ENCODE data around the gene NFKBIA. TPM values are rescaled to one million over a fixed set of nuclear protein-coding genes. Genes with fewer than 3 reads are reported as not detected.

NFKBIA gene
- total and polyA plus RNA-seq, 2 of the 8 experiments (the other 6 are each of a cell fraction or from before 2014, with no cell fraction given), result 25.9 to 49.7 TPM

DNA sequence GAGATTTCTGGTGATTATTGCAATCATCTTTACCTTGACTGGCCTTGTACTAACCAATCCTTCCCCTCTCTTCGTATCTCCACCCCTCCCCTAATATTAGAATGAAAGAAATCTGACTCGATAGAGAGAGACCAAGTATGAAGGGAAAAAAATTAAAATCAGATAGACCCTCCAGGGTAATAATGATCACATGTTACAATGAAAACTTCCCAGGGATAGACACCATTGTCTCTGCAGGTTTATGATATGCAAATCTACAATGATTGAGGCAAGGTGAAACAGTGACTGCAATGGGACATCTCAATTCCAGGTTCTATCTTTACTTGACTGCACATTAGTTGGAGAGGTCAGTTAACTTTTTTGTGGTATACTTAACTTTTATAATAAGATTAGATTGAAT is 1.5 kb upstream of the NFKBIA start:
- Histone ChIP-seq H4K20me1 (replicated peaks in 1 of 2; ENCODE audit: control insufficient read depth in 1 of 2, insufficient read depth in 2 of 2, low read length in 2 of 2) (peaks cover 2 to 3% of the 10 kb centered on the region in 2 experiments), H2AFZ (ENCODE audit: low read length) (no peak overlapping the region), H3K18ac (ENCODE audit: extremely low read depth, low read length) (no peak overlapping the region), H3K79me2 (ENCODE audit: control insufficient read depth in 1 of 2, insufficient read depth in 2 of 2, low read length in 2 of 2) (peaks cover 0 to 15% of the 10 kb centered on the region in 2 experiments; a peak in 3 of 4 replicates), H3K4me1 (replicated peaks in 1 of 4; ENCODE audit: control insufficient read depth in 3 of 4, insufficient read depth in 4 of 4, low read length in 3 of 4) (peaks cover 4 to 19% (median 12%) of the 10 kb centered on the region in 4 experiments), H2BK12ac (ENCODE audit: low read depth, low read length) (no peak overlapping the region), H3K9ac (replicated peaks in 1 of 4; ENCODE audit: extremely low read depth in 1 of 4, low read depth in 3 of 4, low read length in 3 of 4) (no peak overlapping the region), H3K36me3 (ENCODE audit: control insufficient read depth in 2 of 4, insufficient read depth in 4 of 4, low read length in 3 of 4) (peaks cover 10 to 24% (median 17%) of the 10 kb centered on the region in 4 experiments), H2AK5ac (ENCODE audit: low read depth, low read length) (no peak overlapping the region), H2BK20ac (ENCODE audit: low read length) (no peak overlapping the region), H3K79me1 (ENCODE audit: low read depth, low read length) (peaks cover 6% of the 10 kb centered on the region; the same call in 1 of the 2 replicates), H2BK120ac (replicated peaks; ENCODE audit: low read depth, low read length) (no peak overlapping the region), H3K56ac (replicated peaks; ENCODE audit: insufficient read length, low read depth, low read length) (no peak overlapping the region), H3K23ac (ENCODE audit: insufficient read length) (no peak overlapping the region), H2BK15ac (ENCODE audit: low read length) (no peak overlapping the region), H3K9me3 (ENCODE audit: insufficient read depth in 2 of 2, low read depth in 1 of 2, low read length in 1 of 2) (no peaks in the 10 kb centered on the region), H3K4ac (replicated peaks; ENCODE audit: insufficient read length, low read depth, low read length) (no peak overlapping the region), H3K4me2 (ENCODE audit: insufficient read depth in 1 of 2, low read depth in 2 of 2, low read length in 2 of 2) (peak overlapping the region; percentile 95 to 96; a peak in 3 of 4 replicates), H3K27me3 (replicated peaks in 1 of 4; ENCODE audit: control insufficient read depth in 3 of 4, extremely low read depth in 1 of 4, insufficient read depth in 3 of 4, low read length in 3 of 4) (no peaks in the 10 kb centered on the region), H4K8ac (ENCODE audit: extremely low read depth, insufficient read depth, low read length) (no peak overlapping the region), H3K4me3 (ENCODE audit: extremely low read depth in 1 of 4, insufficient read depth in 2 of 4, low read depth in 3 of 4, low read length in 4 of 4) (peak overlapping the region in 1 of 4 experiments; percentile 99; a peak in 2 of 8 replicates), H2BK5ac (ENCODE audit: low read depth, low read length) (no peak overlapping the region), H3K27ac (ENCODE audit: low read depth, low read length) (no peak overlapping the region), H4K5ac (ENCODE audit: insufficient read length, low read depth, low read length) (no peak overlapping the region), H4K91ac (replicated peaks; ENCODE audit: insufficient read length, low read length) (no peak overlapping the region), H3K23me2 (ENCODE audit: low read depth, low read length) (peaks cover 9% of the 10 kb centered on the region), H3K14ac (ENCODE audit: insufficient read length) (no peak overlapping the region)
- DNase-seq (ENCODE audit: low read depth in 1 of 2, low spot score in 2 of 2) (no peak), FAIRE-seq (no peak)
- CTCF ChIA-PET (ENCODE audit: partially characterized antibody), result interaction anchor here (0.8 to 2.7 kb wide), 14 partner anchors 10 to 287 kb away, joined by 3 to 14 read pairs (median 4); no protein-coding TSS in a partner anchor
- 82% methylated on average over 2 of the region's 2 CpGs; no CpG with 5 or more reads in 1 of the 2 experiments for WGBS, 2 experiments (ENCODE audit: extremely low coverage in 1 of 2, insufficient coverage in 1 of 2, insufficient read length in 1 of 2, insufficient replicate concordance in 2 of 2, low coverage in 1 of 2, low lambda C conversion rate in 2 of 2, missing lambda C conversion rate in 1 of 2)
- POLR2A ChIA-PET (ENCODE audit: partially characterized antibody), result interaction anchor here (1.0 to 4.8 kb wide), 5 partner anchors 9 to 360 kb away, joined by 3 to 34 read pairs (median 4); partner anchors contain the start of gene FAM177A1
- TF ChIP-seq BRCA1 (IDR thresholded peaks at IDR 0.05; ENCODE audit: low read depth, low read length) (no peak), NANOG (IDR thresholded peaks at IDR 0.05; ENCODE audit: insufficient read depth, low read depth, low read length, poor library complexity, severe bottlenecking) (no peak), SUZ12 (IDR thresholded peaks at IDR 0.05; ENCODE audit: low read length) (no peak), JUND (IDR thresholded peaks at IDR 0.05; ENCODE audit: low read length) (no peak), SIN3A (conservative IDR thresholded peaks at IDR 0.05 in 1 of 2, IDR thresholded peaks at IDR 0.05 in 1 of 2; ENCODE audit: low read depth in 1 of 2, low read length in 2 of 2) (no peak), EGR1 (IDR thresholded peaks at IDR 0.05; ENCODE audit: borderline replicate concordance, low read depth, low read length) (no peak), RAD21 (IDR thresholded peaks at IDR 0.05 in 1 of 2, conservative IDR thresholded peaks at IDR 0.05 in 1 of 2; ENCODE audit: low read depth in 2 of 2, low read length in 2 of 2) (no peak), CHD2 (IDR thresholded peaks at IDR 0.05; ENCODE audit: low read length) (no peak), SRF (IDR thresholded peaks at IDR 0.05; ENCODE audit: low read depth, low read length) (no peak), TAF7 (optimal IDR thresholded peaks at IDR 0.05; ENCODE audit: borderline replicate concordance, low read depth, low read length) (no peak)
- TF ChIP-seq, protein P1, sequence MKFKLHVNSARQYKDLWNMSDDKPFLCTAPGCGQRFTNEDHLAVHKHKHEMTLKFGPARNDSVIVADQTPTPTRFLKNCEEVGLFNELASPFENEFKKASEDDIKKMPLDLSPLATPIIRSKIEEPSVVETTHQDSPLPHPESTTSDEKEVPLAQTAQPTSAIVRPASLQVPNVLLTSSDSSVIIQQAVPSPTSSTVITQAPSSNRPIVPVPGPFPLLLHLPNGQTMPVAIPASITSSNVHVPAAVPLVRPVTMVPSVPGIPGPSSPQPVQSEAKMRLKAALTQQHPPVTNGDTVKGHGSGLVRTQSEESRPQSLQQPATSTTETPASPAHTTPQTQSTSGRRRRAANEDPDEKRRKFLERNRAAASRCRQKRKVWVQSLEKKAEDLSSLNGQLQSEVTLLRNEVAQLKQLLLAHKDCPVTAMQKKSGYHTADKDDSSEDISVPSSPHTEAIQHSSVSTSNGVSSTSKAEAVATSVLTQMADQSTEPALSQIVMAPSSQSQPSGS (IDR thresholded peaks at IDR 0.05; ENCODE audit: low read length), result no peak

Data from H1 (cell line).